DMS153 treated with DMSO at 0.1 percent for 48 hours (cell line): ENCODE results near the gene OR2H2.
A peak's percentile ranks its signal among the peaks of the same experiment; 100 is the strongest.

Source experiments
- DNase-seq: peaks from one replicate; lab custom pipeline; 2025; ENCODE audit not compliant: unreplicated experiment; lab: John Stamatoyannopoulos, UW

The OR2H2 gene

GRCh38 chr6:29628419-29629281 lies 43.7 kb downstream of the OR2H2 start:
- DNase-seq, result peak; percentile 66

- no peak for DNase-seq
Observed at GRCh38 chr6:29629571-29629970, 44.6 kb downstream of the OR2H2 start.

- DNase-seq, result no peak
Observed at GRCh38 chr6:29630315-29630714, 45.4 kb downstream of the OR2H2 start.

GRCh38 chr6:29631209-29631810 lies 46.4 kb downstream of the OR2H2 start:
- no peak for DNase-seq

GRCh38 chr6:29631860-29632731 lies 47.2 kb downstream of the OR2H2 start:
- DNase-seq, result peak; percentile 15

DNA sequence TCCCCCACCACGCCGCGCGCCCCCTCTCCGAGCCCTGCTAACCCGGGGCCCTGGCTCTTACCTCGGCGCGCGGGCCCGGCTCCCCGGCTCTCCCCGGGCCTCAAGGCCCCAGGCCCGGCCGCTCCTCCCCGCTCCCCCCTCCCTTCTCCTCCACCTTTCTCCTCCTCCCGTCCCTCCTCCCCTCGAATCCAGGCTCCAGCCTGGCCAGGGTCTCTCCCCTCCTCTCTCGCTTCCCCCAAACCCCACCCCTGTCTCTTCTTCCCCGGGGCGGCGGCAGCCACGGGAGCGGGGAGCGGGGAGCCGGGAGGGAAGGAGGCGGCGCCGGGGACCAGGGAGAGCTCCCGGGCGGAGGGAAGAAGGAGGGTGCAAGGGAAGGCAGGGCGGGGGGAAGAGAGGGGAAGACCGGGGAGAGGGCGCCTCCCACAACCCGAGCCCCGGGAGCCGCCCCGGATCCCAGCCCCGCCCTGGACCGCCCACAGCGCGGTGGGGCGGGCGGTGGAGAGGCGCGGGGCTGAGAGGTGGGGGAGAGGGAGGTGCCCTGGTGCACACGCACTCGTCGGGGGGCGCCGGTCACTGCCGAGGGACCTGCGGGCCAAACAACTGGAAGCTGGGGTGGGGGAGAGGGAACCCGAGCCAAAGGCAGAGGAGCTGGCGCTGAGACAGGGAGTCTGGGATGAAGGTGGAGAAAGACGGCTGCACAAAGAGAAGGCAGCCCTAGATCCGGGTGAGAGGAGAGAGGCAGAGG lies 48.0 kb downstream of the OR2H2 start, which contains the start of gene GABBR1:
GABBR1 (minus strand) TSS at position 395 of the 745 bp plus-strand sequence. CDS start 798 bp downstream, outside the sequence.
- DNase-seq, result peak; percentile 78

- DNase-seq, result no peak
Observed at GRCh38 chr6:29633534-29633905, 48.6 kb downstream of the OR2H2 start.

DNA sequence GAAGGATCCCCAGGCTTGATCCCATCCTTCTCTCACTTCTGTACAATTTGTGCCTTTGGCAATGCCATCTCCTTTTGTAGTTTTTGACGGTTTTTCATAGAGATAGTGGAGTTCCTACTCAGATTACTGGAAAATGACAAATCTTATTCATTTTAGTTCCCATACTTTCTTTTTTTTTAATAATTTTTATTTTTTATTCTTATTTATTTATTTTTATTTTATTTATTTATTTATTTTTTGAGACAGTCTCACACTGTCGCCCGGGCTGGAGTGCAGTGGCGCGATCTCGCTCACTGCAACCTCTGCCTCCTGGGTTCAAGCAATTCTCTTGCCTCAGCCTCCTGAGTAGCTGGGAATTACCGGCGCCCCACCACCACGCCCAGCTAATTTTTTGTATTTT lies 52.3 kb downstream of the OR2H2 start:
- no peak for DNase-seq
